Mucosa of gallbladder (tissue), 1 donor: Measurements from ENCODE around the gene ASPHD2. TPM values are rescaled to one million over a fixed set of nuclear protein-coding genes. Genes with fewer than 3 reads are reported as not detected.

Source experiments
- DNase-seq: peaks from one replicate; pipeline ENCODE4 v3.0.0-alpha.2; 2020; ENCODE audit warnings: low spot score
- total RNA-seq: library from RNA; stranded (reverse); gene quantifications from one replicate; pipeline ENCODE4 v1.2.1, GENCODE V29; 2021
- donor health status: DM: no; HTN: no; CAD: no.

Gene ASPHD2
- total RNA-seq, 1 donor from 2014 or later = 5.5 TPM

DNA sequence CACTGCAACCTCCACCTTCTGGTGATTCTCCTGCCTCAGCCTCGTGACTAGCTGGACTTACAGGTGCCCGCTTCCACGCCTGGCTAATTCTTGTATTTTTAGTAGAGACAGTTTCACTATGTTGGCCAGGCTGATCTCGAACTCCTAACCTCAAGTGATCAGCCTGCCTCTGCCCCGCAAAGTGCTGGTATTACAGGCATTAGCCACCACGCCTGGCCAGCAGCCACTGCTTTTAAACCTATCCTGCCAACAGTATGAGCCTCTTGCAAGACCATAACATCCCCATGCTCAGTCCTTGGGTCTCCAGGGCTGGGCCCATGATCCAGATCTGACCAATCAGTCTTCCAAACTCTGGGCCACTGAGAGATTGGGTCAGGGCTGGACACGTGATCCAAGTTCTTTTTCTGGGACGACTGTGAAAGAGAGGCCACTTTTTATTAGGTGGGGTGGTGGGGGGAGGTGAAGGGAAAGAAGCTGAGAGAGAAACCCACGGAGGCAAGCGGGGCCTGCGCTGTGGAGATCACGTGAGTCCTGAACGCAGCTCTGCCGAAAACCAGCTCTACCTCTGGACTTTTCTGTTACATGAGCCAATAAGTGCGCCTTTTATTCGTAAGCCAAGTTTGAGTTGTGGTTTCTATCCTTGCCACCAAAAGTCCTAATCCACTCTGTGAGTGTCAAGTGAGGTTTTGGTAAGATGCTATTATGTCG lies 17.9 kb downstream of the ASPHD2 start:
- DNase-seq = no peak

GRCh38 chr22:26447584-26448329 lies 18.7 kb downstream of the ASPHD2 start:
- no peak for DNase-seq

DNA sequence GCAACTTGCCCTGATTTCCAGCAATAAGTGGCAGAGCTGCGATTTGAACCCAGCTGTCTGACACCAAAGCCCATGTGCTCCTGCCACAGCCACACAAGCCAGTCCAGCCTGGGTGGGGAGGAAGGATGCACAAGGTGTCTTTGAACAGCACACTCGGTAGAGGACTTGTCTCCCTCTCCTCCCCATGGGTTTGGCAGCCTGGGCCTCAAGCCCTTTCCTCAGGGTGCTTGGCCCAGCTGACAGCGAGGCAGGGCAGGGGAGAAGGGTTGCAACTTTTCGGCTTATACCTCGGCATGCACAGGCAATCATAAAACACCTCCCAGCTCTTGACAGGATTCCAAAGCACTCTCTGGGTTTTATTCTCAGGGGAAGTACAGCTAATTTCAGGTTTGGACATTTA lies 19.3 kb downstream of the ASPHD2 start:
- DNase-seq = no peak

- DNase-seq = no peak
Observed at GRCh38 chr22:26448941-26449340, 19.9 kb downstream of the ASPHD2 start.

DNA sequence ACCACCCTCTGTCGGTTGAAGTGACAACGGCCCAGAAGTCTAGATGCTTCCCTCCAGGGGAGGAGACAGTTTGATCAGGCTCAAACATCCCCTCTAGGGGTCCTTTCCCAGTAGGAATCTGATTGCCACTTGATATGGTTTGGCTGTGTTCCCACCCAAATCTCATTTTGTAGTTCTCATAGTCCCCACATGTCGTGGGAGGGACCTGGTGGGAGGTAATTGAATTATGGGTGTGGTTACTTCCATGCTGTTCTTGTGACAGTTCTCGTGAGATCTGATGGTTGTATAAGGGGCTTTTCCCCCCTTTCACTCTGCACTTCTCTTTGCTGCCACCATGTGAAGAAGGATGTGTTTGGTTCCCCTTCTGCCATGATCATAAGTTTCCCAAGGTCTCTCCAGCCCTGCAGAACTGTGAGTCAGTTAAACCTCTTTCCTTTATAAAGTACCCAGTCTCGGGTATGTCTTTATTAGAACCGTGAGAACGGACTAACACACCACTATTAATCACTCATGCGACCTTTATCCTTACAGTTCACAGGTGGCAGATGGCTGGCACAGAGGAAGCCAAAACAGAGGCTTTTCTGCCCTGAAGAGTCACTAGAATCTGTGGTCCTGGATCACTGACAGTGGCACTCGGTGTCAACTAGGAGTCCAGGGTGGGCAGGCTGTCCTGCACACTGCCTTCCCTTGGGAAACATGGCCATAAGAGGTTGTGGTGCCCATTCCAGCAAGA lies 21.6 kb downstream of the ASPHD2 start:
- DNase-seq = no peak

- no peak for DNase-seq
Observed at GRCh38 chr22:26452236-26453016, 23.4 kb downstream of the ASPHD2 start.

DNA sequence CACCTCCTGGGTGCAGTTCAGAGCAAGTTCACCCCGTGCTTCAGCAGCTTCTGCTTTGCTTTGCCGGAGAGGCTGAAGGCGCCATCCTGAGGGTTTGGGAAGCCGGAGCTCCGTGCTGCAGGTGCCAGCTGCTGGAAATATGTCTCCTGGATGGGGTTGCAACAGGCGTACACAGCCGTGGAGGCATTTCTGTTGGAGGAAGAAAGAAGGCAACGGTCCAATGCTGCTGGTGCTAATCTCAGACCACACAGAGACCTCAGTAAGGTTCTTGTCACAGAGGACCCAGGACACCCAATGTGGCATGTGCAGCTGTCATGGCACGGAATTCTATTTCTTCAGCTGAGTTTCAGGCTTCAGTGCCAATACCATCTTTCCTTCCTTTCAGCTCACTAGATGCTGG lies 24.2 kb downstream of the ASPHD2 start:
- no peak for DNase-seq

- no peak for DNase-seq
Observed at GRCh38 chr22:26453812-26454500, 24.9 kb downstream of the ASPHD2 start.

- no peak for DNase-seq
Observed at GRCh38 chr22:26457661-26458272, 28.7 kb downstream of the ASPHD2 start.

GRCh38 chr22:26460202-26460601 lies 31.1 kb downstream of the ASPHD2 start:
- DNase-seq = no peak

- peak; percentile 40 for DNase-seq
Observed at GRCh38 chr22:26461188-26461810, 32.2 kb downstream of the ASPHD2 start.

DNA sequence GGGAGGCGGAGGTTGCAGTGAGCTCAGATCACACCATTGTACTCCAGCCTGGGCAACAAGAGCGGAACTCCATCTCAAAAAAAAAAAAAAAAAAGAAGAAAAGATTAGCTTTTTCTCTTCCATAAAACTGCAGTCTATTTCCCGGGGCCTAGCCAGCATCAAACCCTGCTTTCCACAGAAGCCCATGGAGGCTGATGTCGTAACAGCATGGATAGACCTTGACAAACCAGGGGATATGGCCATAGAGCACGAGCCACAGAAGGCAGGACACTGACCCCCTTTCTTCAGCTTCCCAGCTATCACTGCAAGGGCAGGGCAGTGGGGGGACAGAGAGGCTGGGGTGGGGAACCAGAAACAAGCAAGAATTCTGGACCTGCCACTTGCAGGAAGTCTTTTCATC lies 33.0 kb downstream of the ASPHD2 start:
- no peak for DNase-seq

DNA sequence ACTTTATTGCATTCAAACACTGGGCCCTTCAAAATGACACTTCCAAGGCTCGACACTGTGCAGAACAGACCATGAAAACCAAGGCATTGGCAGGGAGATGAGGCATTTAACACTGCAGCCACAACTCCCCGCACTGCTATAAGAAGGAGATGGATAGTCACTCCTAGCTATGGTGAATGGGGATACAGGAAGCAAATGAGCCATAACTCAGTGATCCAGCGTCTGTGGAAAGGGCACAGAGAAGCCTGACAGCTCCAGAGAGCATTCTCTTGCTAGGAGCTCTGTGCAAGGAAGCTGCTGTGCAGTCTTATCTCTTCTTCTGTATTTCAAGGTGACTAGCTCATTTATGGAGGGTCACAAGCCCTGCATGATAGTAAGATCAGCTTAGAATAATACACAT lies 33.6 kb downstream of the ASPHD2 start:
- DNase-seq = no peak

DNA sequence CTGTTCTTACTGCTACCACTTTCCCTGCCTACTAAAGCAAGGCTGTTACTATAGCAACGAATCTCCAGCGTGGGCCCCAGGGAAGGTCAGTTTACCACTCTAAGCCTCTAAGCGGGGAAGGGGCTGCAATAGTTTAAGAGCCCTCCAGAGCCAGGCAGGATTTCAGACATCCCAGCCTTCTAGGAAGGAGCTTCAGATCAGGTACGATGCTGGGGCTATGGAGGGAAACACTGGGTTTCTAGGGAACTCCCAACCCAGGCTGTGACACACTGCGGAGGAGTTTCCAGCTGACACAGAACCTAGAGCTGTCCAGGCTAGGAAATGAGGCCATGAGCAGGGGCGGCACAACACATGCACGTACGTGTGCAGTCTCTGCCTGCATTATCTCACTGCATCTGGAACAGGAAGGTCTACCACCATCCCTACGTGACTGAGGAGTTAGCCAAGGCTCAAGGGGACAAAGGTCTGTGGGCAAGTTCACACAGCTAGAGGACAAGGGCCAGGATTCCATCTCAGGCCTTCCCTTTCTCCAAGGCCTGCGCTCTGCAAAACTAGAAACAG lies 34.1 kb downstream of the ASPHD2 start:
- DNase-seq = no peak

- no peak for DNase-seq
Observed at GRCh38 chr22:26463688-26464087, 34.6 kb downstream of the ASPHD2 start.

GRCh38 chr22:26464312-26464711 lies 35.3 kb downstream of the ASPHD2 start:
- no peak for DNase-seq

- no peak for DNase-seq
Observed at GRCh38 chr22:26466196-26466595, 37.1 kb downstream of the ASPHD2 start.

DNA sequence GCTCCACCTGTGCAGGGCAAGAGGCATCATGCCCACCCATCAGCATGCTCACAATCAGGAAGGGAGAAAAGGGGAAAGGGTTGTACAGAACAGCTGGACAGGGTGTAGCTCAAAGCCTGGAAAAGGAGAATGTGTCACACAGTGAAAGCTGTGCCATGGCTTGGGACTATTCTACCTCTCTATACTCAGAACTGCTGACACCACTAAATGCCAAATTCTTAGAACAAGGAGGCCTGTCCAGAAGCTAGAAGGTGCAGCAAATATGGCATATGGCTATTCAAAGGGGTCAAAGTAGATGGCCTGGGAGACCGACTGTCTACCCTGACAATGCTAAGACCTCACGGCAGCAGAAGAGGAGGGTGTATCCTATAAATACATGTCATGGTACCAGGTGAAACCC lies 41.7 kb downstream of the ASPHD2 start:
- no peak for DNase-seq

GRCh38 chr22:26471522-26471921 lies 42.5 kb downstream of the ASPHD2 start:
- DNase-seq = no peak

DNA sequence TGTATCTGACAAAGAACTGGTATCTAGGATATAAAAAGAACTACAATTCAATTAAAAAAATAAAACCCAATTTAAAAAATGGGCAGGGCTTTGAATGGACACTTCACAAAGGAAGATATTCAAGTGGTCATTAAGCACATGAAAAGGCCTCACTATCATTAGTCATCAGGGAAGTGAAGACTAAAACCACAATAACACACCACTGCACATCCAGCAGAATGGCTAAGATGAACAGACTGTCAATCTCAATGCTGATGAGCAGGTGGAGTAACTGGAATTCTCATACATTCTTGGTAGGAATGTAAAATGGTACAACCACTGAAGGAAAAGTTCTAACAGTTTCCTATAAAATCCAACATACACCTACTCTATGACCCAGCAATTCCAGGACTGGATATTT lies 45.6 kb downstream of the ASPHD2 start:
- DNase-seq = no peak
